Myocyte (in vitro differentiated cells): ENCODE results near the gene ZBTB21. TPM values are rescaled to one million over a fixed set of nuclear protein-coding genes. Genes with fewer than 3 reads are reported as not detected.
A peak's percentile ranks its signal among the peaks of the same experiment; 100 is the strongest.
"Not testable (repeated sequence)": the region's sequence is repeated elsewhere in the genome, so short reads cannot be mapped to it uniquely, and the experiment has no call there.

Experiments used
- DNase-seq: peaks from one replicate; pipeline ENCODE4 v3.0.0-alpha.2; 2012; ENCODE audit warnings: low read depth
- total RNA-seq: library from RNA; depleted of rRNA; stranded (reverse); fragments of >200 nt; gene quantifications from 2 replicates; pipeline ENCODE4 v1.2.3, GENCODE V29; 2014

Gene ZBTB21
- total RNA-seq, 1 donor from 2014 or later = 7.3 TPM

- peak; percentile 67 for DNase-seq
Measured at GRCh38 chr21:41953831-41954653, 56.1 kb downstream of the ZBTB21 start, which contains the start of gene C2CD2. C2CD2 (minus strand) TSS chr21:41954018; CDS start chr21:41953648, 370 bp downstream.

- DNase-seq = peak; percentile 24
Measured at GRCh38 chr21:41953249-41953830, 56.8 kb downstream of the ZBTB21 start.

GRCh38 chr21:41952568-41953248 is 57.5 kb downstream of the ZBTB21 start:
- peak; percentile 36 for DNase-seq

GRCh38 chr21:41951876-41952567 is 58.1 kb downstream of the ZBTB21 start:
- no peak for DNase-seq

- DNase-seq = no peak
Measured at GRCh38 chr21:41950941-41951351, 59.2 kb downstream of the ZBTB21 start.

- DNase-seq = not testable (repeated sequence)
Measured at GRCh38 chr21:41949631-41950030, 60.5 kb downstream of the ZBTB21 start.

GRCh38 chr21:41948901-41949300 is 61.3 kb downstream of the ZBTB21 start:
- no peak for DNase-seq

- peak; percentile 81 for DNase-seq
Measured at GRCh38 chr21:41948078-41948895, 61.9 kb downstream of the ZBTB21 start.

- DNase-seq = no peak
Measured at GRCh38 chr21:41945982-41946381, 64.2 kb downstream of the ZBTB21 start.

- DNase-seq = no peak
Measured at GRCh38 chr21:41943851-41944250, 66.3 kb downstream of the ZBTB21 start.

GRCh38 chr21:41942457-41942856 is 67.7 kb downstream of the ZBTB21 start:
- DNase-seq = no peak

- DNase-seq = no peak
Measured at GRCh38 chr21:41941941-41942340, 68.2 kb downstream of the ZBTB21 start.

GRCh38 chr21:41940431-41940830 is 69.7 kb downstream of the ZBTB21 start:
- DNase-seq = no peak

GRCh38 chr21:41939391-41939790 is 70.8 kb downstream of the ZBTB21 start:
- no peak for DNase-seq

Other genes with a start within 250 kb of the ZBTB21 start
- not detected in 2 replicates for gene RIPK4, start 243.3 kb downstream of the ZBTB21 start, total RNA-seq
- 6.8 and 10.2 TPM in 2 replicates for gene PRDM15, start 131.0 kb downstream of the ZBTB21 start, total RNA-seq
- 8.3 and 9.4 TPM in 2 replicates for gene C2CD2, start 56.3 kb downstream of the ZBTB21 start, total RNA-seq
- not detected in 2 replicates for gene UMODL1, start 61.0 kb upstream of the ZBTB21 start, total RNA-seq
- 0.57 and 1.2 TPM in 2 replicates for gene ABCG1, start 208.8 kb upstream of the ZBTB21 start, total RNA-seq